Measurements from ENCODE around the gene CFL1.
A peak's percentile ranks its signal among the peaks of the same experiment; 100 is the strongest.
"Not testable (repeated sequence)": the region's sequence is repeated elsewhere in the genome, so short reads cannot be mapped to it uniquely, and the experiment has no call there.

CFL1 gene

DNA sequence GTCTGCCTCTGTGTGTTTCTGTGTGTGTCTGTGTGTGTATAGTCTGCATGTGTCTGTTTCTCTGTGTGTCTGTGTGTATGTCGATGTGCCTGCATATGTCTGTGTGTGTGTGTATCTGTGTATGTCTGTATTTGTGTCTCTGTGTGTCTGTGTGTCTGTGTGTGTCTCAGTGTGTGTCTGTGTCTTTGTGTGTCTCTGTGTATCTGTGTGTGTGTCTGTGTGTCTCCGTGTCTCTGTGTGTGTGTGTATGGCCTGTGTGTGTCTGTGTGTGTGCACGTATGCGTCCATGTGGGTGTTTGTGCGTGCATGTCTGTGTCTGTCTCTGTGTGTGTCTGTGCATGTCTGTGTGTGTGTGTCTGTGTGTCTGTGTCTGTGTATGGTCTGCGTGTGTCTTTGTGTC is 23.8 kb downstream of the CFL1 start:
- peak overlapping the region; percentile 64 to 73 for H3K4me3 ChIP-seq (replicated peaks in 1 of 2; ENCODE audit: low read depth in 2 of 2, low read length in 2 of 2)
- TF ChIP-seq, protein P1, sequence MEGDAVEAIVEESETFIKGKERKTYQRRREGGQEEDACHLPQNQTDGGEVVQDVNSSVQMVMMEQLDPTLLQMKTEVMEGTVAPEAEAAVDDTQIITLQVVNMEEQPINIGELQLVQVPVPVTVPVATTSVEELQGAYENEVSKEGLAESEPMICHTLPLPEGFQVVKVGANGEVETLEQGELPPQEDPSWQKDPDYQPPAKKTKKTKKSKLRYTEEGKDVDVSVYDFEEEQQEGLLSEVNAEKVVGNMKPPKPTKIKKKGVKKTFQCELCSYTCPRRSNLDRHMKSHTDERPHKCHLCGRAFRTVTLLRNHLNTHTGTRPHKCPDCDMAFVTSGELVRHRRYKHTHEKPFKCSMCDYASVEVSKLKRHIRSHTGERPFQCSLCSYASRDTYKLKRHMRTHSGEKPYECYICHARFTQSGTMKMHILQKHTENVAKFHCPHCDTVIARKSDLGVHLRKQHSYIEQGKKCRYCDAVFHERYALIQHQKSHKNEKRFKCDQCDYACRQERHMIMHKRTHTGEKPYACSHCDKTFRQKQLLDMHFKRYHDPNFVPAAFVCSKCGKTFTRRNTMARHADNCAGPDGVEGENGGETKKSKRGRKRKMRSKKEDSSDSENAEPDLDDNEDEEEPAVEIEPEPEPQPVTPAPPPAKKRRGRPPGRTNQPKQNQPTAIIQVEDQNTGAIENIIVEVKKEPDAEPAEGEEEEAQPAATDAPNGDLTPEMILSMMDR (IDR thresholded peaks at IDR 0.05; ENCODE audit: low read depth, low read length) = no peak
- DNase-seq (ENCODE audit: low read depth in 2 of 2) = no peak

DNA sequence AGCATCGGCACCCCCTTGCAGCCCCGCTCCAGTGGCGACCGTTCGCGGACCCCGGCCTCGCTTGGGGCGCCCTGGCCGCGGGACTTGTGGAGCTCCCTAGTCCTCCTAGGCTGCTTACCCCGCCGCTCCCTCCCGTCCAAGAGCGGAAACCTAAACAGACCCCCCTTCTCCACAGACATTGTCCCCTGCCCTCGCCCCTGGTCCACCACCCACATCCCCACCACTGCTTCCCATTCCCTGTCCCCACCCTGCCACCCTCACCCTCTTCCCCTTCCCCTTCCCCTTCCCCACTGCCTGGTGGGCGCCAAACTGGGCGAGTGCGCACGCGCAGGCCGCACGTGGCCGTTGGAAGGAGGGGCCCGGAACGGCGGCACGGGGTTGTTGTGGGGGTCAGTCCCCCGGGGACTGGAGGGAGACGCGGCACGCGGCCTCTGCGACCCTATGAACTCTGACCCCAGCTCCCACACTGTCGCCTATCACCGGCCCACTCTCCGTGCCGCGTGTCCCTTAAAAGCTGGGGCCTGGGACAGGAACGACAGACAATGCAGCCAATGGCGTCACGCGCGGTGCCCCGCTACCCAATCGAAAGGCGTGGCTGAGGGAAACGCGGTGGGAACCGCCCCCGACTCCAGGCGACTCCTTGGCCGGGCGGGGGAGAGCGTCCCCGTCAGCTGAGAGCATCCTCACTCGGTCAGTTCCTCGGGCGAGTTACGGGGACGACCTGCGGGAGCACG is 24.5 kb downstream of the CFL1 start, which contains the start of gene SNX32:
TSS of gene SNX32 (plus strand) at position 667 of the 734 bp plus-strand sequence. CDS start 103 bp downstream, outside the sequence.
- peak; percentile 94 for DNase-seq (ENCODE audit: low read depth in 2 of 2)
- peak within 1 kb of the TSS; percentile 64 to 73 for H3K4me3 ChIP-seq (replicated peaks in 1 of 2; ENCODE audit: low read depth in 2 of 2, low read length in 2 of 2)
- TF ChIP-seq, protein P1 (IDR thresholded peaks at IDR 0.05; ENCODE audit: low read depth, low read length) = no peak

GRCh38 chr11:65832231-65832630 is 25.7 kb downstream of the CFL1 start:
- H3K4me3 ChIP-seq (replicated peaks in 1 of 2; ENCODE audit: low read depth in 2 of 2, low read length in 2 of 2); DNase-seq (ENCODE audit: low read depth in 2 of 2): not testable (repeated sequence)

DNA sequence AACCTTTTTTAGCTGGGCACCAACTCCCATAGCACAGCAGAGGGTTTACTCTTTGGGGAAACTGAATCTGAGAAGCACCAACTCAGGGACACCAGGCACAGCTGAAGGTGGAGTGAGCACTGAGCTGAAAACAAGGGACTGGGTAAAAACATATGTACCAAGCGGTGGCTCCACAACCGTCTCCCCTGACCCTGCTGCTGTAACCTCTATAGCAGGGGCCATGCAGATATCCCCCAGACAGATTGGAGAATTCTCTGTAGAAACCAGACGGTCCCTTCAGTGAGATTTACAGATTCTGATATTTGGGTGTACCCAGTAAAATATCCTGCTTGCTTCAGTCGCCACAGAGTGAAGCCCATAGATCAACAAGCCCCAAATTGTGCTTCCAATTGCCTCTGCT is 28.5 kb downstream of the CFL1 start:
- TF ChIP-seq, protein P1 (IDR thresholded peaks at IDR 0.05; ENCODE audit: low read depth, low read length) = no peak
- H3K4me3 ChIP-seq (replicated peaks in 1 of 2; ENCODE audit: low read depth in 2 of 2, low read length in 2 of 2) = no peak overlapping the region
- DNase-seq (ENCODE audit: low read depth in 2 of 2) = no peak

- TF ChIP-seq, protein P1 (IDR thresholded peaks at IDR 0.05; ENCODE audit: low read depth, low read length) = no peak
Measured at GRCh38 chr11:65826984-65827735, 30.8 kb downstream of the CFL1 start.

DNA sequence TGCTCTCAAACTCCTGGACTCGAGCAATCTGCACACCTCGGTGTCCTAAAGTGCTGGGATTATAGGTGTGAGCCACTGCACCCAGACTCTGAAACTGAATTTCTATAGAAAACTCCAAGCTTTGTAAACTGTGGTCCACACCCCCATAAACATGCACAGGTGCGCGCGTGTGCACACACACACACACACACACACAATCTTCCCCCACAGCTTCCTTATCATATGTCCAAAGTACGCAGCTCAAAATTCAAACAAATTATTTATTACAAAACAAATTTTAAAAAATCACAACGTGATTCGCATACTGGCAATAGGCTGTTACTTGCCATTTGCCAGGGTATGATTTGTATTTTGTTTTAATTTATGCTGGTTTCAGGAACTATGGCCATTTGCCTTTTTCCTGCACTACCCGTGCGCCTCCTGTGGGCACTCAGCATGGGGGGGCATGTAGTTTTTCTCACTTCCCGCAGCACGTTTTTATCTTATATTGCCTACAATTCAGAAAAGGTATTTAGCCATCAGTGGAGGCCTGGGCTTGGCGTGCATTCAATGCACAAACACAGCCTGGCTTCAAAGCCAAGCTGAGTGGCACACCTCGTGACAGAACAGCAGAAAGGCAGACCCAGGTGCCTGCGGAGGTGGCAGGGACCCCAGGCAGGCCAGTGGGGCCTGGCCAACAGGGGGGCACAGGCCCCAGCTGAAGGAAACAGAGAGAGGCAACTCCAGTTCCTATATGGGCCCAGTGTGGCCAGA is 35.0 kb downstream of the CFL1 start:
- no peak overlapping the region for H3K4me3 ChIP-seq (replicated peaks in 1 of 2; ENCODE audit: low read depth in 2 of 2, low read length in 2 of 2)
- TF ChIP-seq, protein P1 (IDR thresholded peaks at IDR 0.05; ENCODE audit: low read depth, low read length) = no peak
- DNase-seq (ENCODE audit: low read depth in 2 of 2) = no peak

More at GRCh38 chr11:65826984-65827735, 30.8 kb downstream of the CFL1 start:
- no peak overlapping the region for H3K4me3 ChIP-seq (replicated peaks in 1 of 2; ENCODE audit: low read depth in 2 of 2, low read length in 2 of 2)
- no peak for DNase-seq (ENCODE audit: low read depth in 2 of 2)

DNA sequence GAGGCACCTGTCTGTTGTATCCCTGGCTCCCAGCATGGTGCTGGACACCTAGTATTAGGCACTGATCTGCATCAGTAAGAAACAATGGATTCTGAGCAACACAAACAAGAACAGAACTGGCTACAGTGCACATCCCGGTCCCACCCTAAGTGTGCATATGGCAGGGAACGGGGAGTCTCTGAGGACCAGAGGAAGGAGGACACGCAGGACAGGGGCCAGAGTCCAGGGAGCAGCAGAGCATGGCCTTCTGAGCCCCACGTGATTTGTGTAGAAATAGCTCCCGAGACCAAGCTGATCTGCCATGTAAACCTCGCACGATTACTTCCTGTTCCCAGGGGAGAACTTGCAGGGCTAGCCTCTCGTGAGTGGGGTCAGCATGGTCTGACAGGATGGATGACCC is 36.9 kb downstream of the CFL1 start:
- no peak for DNase-seq (ENCODE audit: low read depth in 2 of 2)
- no peak overlapping the region for H3K4me3 ChIP-seq (replicated peaks in 1 of 2; ENCODE audit: low read depth in 2 of 2, low read length in 2 of 2)
- TF ChIP-seq, protein P1 (IDR thresholded peaks at IDR 0.05; ENCODE audit: low read depth, low read length) = no peak

Data from cardiac fibroblast (primary cell).